GM12872 (cell line): ENCODE data around the gene SUSD4.

Experiments used
- CTCF ChIP-seq: IDR thresholded peaks from 3 replicates; pipeline ENCODE4 v1.5.1; 2011; ENCODE audit warnings: low read depth, mild to moderate bottlenecking, low read length, moderate library complexity; ENCODE audit not compliant: insufficient read depth

The SUSD4 gene

DNA sequence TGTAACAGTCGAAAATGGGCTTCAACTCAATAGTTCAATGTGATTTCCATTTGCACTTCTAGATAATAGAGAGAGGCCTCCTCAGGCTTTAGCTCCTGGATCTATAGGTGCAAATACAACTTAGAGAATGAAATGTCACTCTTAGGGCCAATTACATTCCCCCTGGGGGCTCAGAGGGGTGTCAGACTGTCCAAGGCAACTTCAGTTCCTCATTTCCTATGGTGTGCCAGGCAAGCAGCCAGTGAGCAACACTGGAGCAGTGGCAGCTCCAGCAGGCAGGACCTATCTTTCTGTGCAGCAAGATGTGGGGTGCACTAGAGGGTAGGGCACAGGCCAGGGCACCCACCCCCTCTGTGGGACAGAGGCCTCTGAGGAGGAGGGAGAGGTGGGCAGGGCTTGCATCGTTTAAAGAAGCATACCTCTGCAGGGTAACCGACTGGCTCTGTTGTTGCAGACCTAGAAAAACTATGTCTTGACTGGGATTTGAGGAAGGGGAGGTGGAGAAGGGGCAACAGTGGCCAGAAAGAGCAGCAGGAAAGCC lies 97.3 kb downstream of the SUSD4 start:
- no peak for TF ChIP-seq CTCF

- TF ChIP-seq CTCF: no peak
Observed at GRCh38 chr1:223264983-223265908, 98.7 kb downstream of the SUSD4 start.

GRCh38 chr1:223264529-223264928 lies 99.4 kb downstream of the SUSD4 start:
- no peak for TF ChIP-seq CTCF

GRCh38 chr1:223261914-223262313 lies 102.1 kb downstream of the SUSD4 start:
- no peak for TF ChIP-seq CTCF

- no peak for TF ChIP-seq CTCF
Observed at GRCh38 chr1:223260712-223261111, 103.3 kb downstream of the SUSD4 start.

- TF ChIP-seq CTCF: no peak
Observed at GRCh38 chr1:223259462-223259861, 104.5 kb downstream of the SUSD4 start.

DNA sequence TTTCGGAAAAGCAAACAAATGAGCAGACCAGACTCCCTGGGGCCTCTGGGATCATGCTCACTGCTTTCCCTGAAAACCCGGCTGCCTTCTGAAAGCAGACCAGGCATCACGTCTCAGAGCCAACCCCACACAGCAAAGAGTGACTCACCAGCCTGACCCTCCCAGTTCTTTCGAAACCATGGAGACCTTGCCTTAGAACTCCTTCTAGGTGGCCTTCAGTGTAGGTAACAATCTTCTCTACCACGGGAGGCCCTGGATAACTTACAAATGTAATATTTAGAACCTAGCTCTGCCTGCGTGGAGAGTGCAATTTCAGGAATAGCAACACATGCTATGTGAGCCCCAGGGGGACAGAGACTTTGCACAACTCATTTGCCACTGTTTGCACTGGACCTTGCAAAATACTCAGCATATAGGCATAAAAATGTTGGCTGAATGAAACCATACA lies 105.2 kb downstream of the SUSD4 start:
- no peak for TF ChIP-seq CTCF
